Stimulated activated CD4-positive, alpha-beta T cell treated with anti-CD3 and anti-CD28 coated beads, Interleukin-4, amount 100 ng/mL, for 24 hours (primary cell): ENCODE results near the gene HES7.

Experiments used
- DNase-seq: peaks from one replicate; pipeline ENCODE4 v3.0.0-alpha.2; 2020

The HES7 gene

GRCh38 chr17:8142887-8143580 is 19.1 kb upstream of the HES7 start:
- no peak for DNase-seq

GRCh38 chr17:8142158-8142886 is 18.4 kb upstream of the HES7 start:
- DNase-seq = no peak

DNA sequence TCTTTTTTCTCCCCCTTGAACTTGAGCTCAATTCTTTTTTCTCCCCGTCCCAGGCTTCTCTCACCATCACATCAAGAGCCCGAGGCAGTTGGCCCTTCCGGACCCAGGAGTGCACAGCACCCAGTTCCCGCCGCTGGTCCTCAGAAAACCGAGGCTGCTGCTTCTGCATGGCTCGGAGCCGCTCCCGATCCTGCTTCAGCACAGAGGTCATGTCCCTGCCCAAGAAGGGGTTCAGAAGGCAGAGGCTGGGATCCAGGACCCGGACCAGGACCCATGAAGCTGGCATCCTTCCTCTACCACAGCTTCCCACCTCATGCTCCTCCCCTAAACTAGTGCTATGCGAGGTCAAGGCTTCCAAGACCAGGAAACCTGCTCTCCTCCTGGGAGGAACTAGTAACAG is 17.8 kb upstream of the HES7 start:
- DNase-seq = no peak

- DNase-seq = no peak
Measured at GRCh38 chr17:8141045-8141444, 17.1 kb upstream of the HES7 start.

- DNase-seq = no peak
Measured at GRCh38 chr17:8140065-8141029, 16.4 kb upstream of the HES7 start.

GRCh38 chr17:8138672-8139371 is 14.9 kb upstream of the HES7 start:
- peak; percentile 97 for DNase-seq

- DNase-seq = no peak
Measured at GRCh38 chr17:8138374-8138671, 14.4 kb upstream of the HES7 start.

- no peak for DNase-seq
Measured at GRCh38 chr17:8137645-8138373, 13.9 kb upstream of the HES7 start.

DNA sequence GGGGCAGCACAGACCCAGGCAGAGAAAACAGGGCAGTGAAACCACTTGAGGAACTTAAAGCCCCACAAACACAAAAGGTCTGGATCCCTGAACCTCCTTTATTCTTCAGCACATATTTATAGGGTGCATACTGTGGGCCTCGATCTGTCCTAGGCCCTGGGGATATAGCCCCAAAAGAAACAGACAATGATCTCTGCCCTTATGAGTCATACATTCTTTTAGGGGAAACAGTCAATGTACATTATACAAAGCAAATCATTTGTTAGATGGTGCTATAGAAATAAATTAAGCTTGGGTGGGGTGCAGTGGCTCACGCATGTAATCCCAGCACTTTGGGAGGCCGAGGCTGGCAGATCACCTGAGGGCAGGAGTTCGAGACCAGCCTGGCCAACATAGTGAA is 10.0 kb upstream of the HES7 start:
- no peak for DNase-seq

DNA sequence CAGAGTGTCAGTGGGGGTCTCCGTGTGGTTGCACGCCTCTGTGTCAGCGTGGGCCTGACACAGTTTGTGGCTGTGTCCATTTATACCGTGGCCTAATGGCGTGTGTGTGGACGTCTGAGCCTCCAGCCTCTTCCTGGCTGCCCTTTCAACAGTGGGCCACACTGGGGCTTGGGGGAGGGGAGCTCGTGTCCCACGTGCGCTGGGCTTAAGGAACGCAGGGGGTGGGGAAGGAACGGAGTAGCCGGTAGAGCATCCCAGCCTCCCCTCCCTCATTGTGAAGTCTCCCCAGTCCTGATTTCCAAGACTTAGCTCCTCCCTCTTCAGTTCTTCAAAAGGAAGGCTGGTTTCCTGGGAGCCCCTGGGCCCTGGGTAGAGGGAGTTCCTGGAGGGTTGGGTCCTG is 9.5 kb upstream of the HES7 start:
- DNase-seq = no peak

DNA sequence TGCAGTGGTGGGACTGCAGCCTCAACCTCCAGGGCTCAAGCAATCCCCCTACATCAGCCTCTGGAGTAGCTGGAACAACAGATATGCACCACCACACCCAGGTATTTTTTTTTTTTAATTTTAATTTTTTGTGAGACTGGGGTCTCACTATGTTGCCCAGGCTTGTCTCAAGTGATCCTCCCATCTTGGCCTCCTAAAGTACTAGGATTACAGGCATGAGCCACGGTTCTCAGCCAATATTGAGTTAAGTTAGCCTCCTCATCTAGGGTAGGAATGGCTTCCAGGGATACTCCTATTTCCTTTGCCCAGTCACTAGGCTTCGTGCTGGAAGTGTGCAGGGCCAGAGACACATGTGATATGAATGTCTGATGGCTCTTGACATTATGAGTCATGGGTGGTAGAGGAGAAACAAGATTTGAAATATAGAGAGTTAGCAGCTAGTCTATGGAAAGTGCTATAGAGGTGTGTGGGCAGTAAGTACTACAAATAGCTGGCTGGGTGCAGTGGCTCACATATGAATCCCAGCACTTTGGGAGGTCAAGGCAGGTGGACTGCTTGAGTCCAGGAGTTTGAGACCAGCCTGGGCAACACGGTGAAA is 8.0 kb upstream of the HES7 start:
- no peak for DNase-seq

DNA sequence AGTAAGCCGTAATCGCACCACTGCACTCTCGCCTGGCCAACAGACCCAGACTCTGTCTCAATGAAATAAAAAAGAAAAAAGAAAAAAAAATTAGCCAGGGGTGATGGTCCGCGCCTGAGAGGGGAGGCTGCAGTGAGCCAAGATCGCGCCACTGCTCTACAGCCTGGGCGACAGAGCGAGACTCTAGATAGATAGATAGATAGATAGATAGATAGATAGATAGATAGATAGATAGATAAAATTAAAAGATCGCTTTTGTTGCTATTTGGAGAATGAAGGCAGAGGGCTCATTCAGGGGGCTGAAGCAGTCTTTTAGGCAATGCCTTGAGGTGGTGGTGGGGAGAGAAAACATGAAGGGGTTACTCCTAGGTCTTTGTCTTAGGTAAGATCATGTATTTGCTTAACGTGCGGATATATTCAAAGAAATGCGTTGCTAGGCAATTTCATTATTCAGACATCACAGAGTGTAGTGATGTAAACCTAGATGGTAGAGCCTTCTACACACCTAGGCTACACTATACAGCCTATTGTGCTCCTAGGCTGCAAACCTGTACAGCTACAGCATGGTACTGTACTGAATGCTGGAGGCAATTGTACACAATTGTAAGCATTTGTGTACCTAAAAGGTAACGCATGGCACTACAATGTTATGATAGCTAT is 4.3 kb upstream of the HES7 start:
- DNase-seq = no peak

DNA sequence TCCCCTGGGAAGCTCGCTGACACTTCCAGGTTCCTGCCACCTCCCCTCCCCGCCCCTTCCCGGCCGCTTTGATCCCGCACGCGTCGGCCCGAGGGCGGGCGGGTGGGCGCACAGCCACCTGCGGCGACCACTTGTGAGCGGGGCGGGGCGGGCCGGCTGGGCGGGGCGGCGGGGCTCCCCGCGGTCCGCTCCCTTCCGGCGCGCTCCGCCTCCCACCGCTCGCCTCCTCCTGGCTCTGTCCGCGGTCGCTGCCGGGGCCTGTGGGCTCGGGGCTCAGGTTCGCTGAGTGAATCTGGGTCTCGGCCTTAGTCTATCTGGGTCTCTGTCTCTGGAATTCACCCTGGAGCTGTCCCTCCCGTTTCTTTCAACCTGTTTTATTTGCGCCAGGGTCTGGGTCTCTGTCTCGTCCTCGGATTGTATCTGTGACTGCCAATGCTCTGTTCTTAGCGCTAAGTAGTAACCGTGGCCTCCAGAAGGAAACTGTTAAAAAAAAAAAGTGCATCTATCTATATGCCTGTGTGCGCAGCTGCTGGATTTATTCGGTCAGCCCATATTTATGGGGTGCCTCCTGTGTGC is 2.7 kb upstream of the HES7 start:
- peak; percentile 44 for DNase-seq

DNA sequence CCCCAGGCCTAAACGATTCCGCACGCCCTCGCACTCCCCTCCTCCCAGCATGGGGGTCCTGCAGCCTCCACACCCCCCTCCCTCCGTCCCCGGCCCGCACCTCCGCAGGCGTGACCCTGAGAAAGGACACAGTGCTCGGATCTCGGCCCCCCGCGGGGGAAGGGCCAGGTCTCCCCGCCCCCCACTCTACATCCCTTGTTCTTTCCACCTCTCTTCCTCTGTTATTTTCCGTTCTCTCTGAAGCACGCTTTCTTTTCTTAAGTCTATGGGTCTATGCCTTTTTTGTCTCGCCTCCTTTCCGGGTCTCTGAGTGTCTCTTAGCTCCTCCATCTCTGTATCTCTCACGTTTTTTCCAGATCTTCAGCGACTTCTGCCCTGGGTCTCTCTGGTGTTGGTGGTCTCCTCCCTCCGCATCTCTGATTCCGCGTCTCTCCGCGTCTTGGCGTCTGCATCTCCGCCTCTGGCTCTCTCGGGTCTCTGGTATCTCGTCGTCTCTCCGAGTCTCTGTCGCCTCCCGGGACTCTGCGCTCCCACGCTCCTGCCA is 2.1 kb upstream of the HES7 start:
- peak; percentile 19 for DNase-seq

GRCh38 chr17:8125154-8125946 is 1.4 kb upstream of the HES7 start:
- DNase-seq = peak; percentile 91

- peak; percentile 34 for DNase-seq
Measured at GRCh38 chr17:8124350-8125153, 646 bp upstream of the HES7 start.

GRCh38 chr17:8122924-8123694 is 797 bp downstream of the HES7 start:
- peak; percentile 54 for DNase-seq

- no peak for DNase-seq
Measured at GRCh38 chr17:8122422-8122923, 1.4 kb downstream of the HES7 start.
